ENCODE data around the gene GPR18.
"Not testable (repeated sequence)": the region's sequence is repeated elsewhere in the genome, so short reads cannot be mapped to it uniquely, and the experiment has no call there.

GPR18 gene

DNA sequence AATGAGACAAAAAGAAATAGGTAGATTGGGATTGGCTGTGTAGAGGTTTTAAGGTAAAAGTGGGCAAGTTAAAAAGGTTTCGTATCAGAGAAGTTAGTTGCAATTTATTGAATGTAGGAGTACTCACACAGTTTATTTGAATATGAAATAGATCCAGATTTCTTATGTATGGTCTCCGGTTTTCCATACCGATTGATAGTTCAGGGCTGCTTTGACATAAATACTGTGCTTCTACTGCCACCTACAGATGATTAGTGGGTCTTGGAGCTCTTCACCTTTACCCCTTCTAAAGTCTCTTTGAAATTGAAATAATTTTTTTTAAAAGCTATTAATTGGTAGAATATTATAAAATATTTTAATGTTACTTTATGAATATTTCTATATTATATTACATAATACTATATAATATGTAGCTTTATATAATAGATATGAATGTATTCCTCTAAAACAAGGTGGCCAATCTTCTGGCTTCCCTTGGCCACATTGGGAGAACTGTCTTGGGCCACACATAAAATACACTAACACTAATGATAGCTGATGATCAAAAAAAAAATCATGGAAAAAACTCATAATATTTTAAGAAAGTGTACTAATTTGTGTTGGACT lies 7.7 kb upstream of the GPR18 start:
- peak; percentile 62 for DNase-seq

GRCh38 chr13:99265162-99265800 lies 7.1 kb upstream of the GPR18 start:
- no peak for DNase-seq

- DNase-seq = no peak
Measured at GRCh38 chr13:99264051-99264450, 5.9 kb upstream of the GPR18 start.

- no peak for DNase-seq
Measured at GRCh38 chr13:99263126-99263785, 5.1 kb upstream of the GPR18 start.

DNA sequence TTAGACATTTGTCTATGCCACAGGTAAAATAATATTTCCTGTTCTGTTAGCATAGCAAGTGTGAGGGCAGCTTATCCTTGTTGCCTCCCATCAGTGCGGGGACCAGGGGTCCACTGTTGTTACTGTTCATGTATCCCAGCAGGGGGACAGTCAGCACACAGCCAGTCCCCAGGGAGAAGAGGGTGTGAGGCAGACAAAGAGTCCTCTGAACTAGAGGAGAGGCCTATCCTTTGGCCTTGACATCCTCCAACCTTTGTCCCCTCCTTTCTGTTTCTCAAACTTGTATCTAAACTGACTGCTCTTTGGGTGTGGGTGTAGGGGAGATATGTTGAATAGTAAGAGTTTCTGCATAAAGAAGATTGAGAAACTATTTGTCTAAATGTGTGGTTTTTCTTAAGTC lies 2.9 kb upstream of the GPR18 start:
- no peak for DNase-seq

GRCh38 chr13:99260216-99260615 lies 2.0 kb upstream of the GPR18 start:
- DNase-seq = peak; percentile 7

DNA sequence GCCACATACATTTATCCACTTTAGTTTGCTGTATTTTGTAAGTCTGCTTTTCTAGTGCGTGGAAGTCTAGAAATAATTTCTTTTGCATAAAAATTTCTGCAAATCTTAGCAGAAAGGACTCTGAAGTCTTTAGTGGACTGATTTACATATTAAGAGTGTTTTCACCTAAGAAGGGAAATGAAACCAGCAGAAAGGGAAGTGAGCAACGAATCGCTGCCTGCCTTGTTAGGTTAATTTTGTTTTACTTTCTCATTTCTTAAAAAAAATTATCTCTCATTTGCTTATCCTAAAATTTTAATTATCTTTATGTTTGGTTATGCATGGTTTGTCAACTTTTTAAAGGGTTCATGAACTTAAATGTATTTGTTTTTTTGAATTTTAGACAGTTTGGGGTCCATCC lies 767 bp upstream of the GPR18 start:
- DNase-seq = no peak

GRCh38 chr13:99257291-99257690 lies 888 bp downstream of the GPR18 start:
- DNase-seq = no peak

DNA sequence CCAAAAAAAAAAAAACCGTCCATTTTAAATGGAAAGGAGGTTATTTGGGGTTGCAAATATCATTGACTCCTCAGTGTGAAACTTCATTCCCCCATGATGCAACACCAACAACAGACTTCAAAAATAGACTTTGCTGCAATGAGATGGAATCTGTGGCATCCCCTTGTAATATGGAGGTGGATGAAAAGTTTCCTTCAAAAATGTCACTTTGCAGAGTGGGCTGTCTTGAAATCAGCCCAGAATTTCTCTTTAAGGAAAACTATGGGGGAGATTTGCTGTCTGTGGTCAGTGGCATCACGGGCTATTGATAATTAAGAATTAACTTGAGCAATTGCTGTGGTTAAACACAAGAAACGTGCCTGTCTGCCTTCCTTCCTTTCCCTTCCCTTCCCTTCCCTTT lies 1.5 kb downstream of the GPR18 start:
- DNase-seq = peak; percentile 84

GRCh38 chr13:99256283-99256682 lies 1.9 kb downstream of the GPR18 start:
- DNase-seq = no peak

DNA sequence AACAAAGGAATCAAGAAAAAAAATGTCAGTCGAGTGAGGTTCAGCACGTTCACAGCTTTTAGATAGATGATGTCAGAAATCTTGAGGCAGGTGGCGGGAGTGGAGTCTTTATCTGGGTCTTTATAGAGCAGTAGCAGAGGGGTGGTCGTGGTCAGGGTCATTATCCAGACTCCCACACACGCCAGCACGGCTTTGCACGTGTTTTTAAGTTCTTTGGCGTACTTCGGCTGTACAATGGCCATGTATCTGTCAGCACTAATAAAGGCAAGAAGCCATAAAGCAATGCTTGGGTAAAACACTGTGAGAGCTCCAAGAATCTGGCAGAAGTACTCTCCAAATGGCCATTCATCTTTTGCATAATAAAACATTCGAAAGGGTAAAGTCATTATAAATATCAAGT lies 2.9 kb downstream of the GPR18 start:
- DNase-seq = no peak

DNA sequence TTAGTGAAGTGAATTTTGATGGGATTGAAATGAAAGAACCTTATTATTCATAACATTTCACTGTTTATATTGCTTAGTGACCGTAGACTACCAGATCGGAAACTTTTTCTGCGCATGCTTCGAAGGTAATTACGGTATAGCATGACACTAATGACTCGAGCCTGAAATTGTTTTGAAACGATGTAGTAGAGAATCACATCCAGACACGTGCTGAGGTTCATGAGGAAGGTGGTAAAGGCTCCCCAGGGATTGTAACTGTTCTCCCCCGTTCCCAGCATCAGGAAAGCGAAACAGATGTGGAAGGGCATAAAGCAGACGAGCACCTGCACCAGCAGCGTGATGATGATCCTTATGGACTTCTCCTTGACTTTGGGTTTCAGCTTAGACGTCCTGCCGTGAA lies 3.3 kb downstream of the GPR18 start:
- DNase-seq = no peak

GRCh38 chr13:99251921-99252320 lies 6.3 kb downstream of the GPR18 start:
- DNase-seq = no peak

DNA sequence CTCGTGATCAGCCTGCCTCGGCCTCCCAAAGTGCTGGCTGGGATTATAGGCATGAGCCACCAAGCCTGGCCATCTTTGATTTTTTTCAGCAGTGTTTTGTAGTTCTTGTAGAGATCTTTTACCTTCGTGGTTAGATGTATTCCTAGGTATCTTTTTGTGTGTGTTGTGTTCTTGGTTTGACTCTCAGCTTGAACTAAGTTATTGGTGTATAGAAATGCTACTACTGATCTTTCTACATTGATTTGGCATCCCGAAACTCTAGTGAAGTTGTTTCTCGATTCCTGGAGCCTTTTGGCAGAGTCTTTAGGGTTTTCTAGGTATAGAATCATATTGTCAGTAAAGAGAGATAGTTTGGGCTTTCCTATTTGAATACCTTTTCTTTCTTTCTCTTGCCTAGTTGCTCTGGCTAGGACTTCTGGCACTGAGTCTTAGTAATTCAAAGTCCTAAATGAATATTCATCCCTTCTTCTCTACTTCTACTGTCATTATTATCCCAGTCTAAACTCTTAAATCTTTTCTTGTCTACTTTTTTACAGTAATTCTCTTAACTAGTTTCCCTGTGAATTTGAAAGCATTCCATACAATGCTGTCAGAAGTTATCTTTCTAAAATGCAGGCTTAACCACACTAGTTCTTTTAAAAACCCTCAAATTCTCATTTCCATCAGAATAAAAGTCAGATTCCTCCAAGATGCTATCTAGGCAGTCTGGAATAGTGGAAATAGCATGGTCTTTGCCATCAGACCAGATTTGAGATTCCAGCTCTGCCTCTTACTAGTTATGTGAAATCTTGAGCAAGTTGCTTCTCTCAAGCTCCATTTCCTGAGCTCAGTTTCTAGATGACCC lies 7.0 kb downstream of the GPR18 start:
- DNase-seq = no peak

GRCh38 chr13:99249606-99250005 lies 8.6 kb downstream of the GPR18 start:
- not testable (repeated sequence) for DNase-seq

DNA sequence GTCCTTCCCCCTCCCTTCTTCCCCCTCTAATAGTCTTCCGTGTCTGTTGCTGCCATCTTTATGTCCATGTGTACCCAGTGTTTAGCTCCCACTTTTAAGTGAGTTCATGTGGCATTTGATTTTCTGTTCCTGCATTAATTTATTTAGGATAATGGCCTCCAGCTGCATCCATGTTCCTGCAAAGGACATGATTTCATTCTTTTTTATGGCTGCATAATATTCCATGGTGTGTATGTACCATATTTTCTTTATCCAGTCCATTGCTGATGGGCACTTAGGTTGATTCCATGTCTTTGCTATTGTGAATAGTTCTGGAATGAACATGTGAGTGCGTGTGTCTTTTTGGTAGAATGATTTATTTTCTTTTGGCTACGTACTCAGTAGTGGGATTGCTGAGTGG lies 9.0 kb downstream of the GPR18 start:
- DNase-seq = not testable (repeated sequence)

DNA sequence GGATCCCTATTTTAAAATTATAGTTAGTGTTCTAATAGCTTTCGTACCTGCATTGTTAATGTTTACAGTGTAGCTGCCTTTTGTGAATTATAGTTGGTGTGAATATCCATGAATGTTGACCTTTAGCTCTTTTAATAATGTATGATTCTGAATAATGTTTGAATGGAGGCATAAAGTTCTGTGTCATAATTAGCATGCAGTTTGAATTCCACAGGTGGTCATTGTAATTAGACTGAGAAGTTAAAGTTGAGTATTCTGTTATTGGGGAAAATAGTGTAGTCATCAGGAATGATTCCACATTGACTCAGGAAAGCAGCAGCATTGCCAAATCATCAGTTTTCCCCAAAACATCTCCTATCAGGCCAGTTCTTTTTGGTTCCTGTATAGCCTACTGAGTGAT lies 12.1 kb downstream of the GPR18 start:
- no peak for DNase-seq

GRCh38 chr13:99237981-99238662 lies 20.1 kb downstream of the GPR18 start:
- DNase-seq = no peak

- no peak for DNase-seq
Measured at GRCh38 chr13:99231721-99232120, 26.5 kb downstream of the GPR18 start.

DNA sequence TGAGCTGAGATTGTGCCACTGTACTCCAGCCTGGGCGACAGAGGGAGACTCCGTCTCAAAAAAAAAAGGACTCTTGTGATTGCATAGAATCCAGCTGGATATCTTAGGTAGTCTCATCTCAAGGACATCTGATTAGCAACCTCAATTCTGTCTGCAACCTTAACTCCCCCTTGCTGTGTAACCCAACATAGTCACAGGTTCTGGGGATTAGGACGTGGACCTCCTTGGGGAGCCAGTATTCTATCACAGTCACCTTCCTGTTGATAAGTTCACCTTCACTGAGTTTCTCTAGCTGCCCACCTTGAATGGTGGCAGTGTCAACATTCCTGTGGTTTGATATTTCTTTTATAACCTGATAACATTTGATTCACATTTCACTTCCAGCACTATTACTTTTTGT lies 27.2 kb downstream of the GPR18 start:
- DNase-seq = no peak

GRCh38 chr13:99230588-99230987 lies 27.6 kb downstream of the GPR18 start:
- DNase-seq = not testable (repeated sequence)

Data from fibroblast of skin of scalp (primary cell).